C1 segment of cervical spinal cord (tissue), 14 donors: Measurements from ENCODE around the gene NR2F2.
A peak's percentile ranks its signal among the peaks of the same experiment; 100 is the strongest.

Source experiments
- DNase-seq, 14 donors: peaks; one replicate each; lab custom pipeline; 2025; lab: John Stamatoyannopoulos, UW

NR2F2 gene

GRCh38 chr15:96352604-96353405, 22.3 kb downstream of the NR2F2 start:
- DNase-seq: no peak

DNA sequence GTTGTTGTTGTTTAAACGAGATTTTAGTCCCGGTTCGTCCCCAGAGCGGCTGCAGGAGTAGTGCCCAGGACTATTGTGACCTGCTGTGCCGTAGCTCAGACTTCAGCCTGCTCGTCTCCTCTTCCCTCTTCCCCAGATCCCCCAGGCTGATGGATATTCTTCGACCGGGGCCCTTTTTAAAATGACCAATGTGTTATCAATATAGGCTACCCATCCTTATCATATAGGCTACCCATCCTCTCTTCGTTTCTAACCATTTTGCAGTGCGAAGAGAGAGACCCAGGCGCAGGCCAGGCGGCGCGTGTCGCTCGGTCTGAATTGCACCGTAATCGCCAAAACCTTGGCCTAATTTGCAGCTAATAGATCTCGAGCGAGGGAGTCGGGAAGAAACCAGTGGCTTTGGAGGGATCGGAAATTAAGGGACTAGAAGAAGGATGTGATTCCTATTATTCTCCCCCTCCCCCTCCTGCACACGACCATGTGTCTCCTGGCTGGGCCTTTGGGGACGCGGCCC, 23.0 kb downstream of the NR2F2 start:
- DNase-seq: no peak

DNA sequence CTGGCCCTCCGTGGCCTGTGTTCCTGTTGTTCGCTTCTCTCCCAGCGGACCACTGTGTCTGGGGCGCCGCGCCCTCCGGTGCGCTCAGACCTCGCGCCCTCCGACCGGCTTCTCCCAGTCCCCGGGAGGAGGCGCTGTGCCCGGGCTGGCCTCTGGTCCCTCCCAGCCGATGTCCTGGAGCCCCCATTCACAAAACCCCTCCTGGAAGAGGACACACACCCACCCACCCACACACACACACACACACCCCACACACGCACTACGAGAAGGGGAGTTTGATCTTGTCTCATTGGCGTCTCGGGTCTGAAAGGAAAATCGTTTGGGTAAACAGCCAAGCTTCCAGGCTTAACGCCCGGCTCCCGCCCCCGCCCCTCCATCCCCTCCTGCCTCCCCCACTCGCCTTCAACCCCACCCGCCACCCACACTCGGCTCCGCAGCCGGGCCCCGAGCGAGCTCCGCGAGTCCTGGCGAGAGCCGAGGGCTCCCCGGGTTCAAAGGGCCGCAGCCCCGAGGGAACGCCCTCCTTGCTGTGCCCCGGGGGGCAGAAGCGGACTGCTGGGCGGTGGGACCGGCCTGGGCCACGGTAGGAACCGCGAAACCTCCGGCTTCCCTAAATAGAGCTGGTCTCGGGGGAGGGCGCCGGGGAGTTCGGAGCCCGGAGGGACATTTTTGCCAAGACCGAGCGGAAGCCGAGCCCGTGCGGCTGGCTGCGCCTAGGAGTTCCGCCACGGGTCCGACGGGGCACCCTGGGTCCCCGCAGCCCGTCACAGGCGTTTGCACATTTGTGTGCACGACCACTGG, 23.6 kb downstream of the NR2F2 start:
- DNase-seq: peak in 2 of 14 donors; percentile 31 to 40

DNA sequence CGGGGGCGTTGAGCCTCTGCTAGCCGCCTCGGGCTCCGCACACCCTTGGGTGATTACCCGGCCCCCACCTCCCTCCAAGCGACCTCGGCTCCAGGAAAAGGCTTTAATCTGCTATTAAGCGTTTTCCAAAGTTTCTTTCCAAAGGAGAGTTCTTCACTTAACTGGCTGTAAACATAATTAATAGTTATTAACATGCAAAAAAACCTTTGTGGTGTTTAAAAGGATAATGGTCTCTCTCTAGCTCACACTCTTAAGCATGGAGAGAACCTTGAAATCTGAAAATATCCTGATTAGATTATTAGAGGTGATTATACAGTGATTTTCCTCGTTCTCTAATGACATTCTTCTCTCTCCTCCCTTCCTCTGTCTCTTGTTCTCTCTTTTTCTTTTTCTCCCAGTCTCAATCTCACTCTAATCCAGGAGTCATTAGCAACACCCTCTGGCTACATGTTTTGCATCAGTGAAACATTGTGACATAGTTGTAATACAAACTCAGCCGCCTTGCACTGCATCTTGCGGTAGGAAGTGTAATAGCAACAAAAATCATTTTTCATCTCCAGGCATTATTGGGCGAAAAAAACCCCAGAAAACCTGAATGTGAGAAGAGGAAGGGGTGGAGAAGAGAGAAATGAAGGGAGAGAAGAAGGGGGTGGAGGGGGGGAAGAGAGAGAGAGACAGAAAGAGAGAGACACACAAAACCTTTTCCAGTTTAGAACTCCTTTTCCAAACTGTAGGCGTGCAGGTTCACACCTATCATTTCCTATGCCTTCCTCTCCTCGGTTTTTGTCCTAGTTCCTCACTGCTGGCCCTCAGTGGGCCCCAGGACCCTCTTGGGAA, 24.4 kb downstream of the NR2F2 start:
- DNase-seq: no peak

GRCh38 chr15:96355568-96356187, 25.2 kb downstream of the NR2F2 start:
- no peak for DNase-seq

DNA sequence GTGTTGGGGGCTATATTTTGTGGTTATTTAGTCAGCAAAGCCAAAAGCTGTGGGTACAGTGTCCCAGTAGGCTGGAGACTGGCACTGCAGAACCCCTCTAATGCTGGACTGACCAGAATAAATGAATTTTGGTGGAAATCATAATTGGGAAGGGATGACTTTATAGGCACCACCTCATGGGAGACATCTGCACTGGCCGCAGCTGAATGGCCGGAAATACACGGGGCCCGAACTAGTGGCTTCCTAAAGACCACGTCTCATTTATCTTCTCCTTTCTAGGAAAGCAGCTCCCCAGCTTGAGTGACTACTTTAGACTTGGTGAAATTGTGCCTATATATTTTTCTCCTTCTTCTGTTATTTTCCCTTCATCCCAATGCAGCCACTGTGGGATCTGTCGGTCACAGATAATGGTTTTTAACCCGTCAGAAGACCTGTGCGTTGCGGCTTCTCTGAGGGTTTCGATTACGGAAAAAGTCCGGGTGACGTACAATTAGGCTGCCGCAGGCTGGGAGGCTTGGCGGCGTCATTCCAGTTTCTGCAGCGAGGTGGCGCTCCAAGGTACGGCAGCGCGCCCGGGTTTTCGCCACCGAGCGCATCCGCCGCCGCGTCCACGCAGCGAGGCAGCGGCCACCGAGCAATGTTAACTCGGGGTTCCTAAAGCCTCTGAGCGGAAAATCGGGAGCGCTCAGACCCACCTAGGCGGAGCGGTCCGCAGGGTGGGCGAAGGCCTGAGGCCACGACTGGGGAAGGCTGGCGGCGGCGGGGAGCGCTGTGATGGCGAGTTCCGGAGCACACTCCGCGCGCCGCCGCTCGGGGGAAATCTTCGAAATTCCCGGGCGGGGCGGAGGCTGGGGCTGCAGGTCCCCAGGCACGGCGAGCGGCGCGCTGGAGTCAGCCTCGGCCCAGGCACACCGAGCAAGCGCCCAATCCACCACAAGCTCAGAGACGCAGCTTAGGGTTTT, 26.3 kb downstream of the NR2F2 start:
- DNase-seq: peak in 10 of 14 donors; percentile 25 to 80 (median 58)

- no peak for DNase-seq
Measured at GRCh38 chr15:96358001-96358801, 27.7 kb downstream of the NR2F2 start.

DNA sequence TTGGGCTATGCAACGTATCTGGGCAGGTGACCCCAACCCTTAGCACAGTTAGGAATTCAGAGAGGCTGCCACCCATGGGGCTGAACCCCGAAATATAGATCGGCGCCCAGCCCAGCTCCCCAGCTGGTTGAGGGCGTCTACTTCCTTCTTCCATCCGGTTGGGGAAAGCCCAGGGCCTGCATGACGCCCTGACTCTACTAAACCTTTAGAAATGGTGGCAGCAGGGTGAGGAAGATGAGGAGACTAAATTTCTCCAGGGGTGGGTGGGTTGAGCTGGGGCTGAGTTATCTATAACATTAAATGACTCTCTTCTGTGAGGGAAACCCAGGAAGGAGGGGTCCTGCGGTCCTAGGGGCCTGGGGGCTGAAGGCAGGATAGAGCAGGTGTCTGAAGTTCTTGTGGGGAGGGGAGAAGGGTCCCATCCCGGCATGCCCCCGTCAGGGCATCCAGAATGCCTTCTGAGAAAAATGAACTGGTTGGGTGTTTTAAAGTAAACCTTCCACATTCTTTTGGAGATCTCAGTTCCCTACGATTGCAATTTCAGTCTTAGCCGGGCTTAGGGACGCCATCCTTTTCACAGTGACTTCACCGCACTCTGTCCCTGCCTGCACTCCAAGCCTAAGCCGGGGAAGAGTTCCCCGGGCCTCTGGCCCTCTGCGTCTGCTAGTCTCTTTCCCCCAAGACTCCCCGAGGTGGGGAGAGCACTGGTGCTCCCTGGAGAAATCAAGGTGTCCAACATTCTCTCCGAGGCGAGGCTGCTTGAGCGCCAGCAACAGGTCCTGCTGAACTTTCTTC, 28.5 kb downstream of the NR2F2 start:
- no peak for DNase-seq

DNA sequence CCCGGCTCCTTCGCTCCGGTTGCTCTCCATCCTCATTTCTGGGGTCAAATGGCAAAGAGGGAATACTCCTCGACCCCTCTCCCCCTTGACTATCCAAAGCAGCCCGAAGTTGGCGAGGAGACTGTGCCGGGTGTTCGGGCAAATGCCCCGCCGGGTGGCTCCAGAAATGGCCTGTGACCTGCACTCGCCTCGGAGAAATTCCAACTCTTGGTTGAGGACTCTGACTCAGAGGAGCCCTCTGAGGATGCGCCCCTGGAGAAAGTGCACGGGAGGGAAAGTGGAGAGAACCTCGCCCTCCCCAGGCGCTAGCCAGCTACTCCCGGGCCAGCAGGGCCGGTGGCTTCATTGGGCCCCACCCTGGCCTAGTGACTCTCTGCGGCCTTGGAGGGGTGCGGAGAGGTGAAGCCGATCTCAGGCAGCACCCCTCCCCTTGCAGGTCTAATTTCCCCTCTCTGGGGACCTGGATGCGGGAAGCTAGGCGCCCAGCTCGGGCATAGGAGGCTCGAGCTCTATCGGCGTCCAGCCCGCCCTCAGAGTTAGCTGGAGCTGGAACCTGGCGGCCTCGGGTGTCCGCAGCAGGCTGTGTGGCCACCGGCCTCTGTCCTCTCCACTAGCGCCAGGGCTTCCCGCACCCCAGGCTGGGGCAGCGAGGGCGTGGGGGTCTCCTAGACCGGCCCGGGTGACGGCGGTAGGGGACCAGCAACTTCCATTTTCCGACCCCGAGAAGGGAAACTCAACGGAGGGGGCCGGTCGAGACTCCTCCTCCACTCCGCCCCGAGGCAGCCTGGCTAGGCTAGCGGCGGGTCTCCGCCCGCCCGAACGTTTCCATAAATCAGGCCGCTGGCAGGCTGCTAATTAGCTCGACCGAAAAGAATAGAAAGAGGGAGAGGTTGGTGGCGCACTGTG, 29.4 kb downstream of the NR2F2 start:
- no peak for DNase-seq

DNA sequence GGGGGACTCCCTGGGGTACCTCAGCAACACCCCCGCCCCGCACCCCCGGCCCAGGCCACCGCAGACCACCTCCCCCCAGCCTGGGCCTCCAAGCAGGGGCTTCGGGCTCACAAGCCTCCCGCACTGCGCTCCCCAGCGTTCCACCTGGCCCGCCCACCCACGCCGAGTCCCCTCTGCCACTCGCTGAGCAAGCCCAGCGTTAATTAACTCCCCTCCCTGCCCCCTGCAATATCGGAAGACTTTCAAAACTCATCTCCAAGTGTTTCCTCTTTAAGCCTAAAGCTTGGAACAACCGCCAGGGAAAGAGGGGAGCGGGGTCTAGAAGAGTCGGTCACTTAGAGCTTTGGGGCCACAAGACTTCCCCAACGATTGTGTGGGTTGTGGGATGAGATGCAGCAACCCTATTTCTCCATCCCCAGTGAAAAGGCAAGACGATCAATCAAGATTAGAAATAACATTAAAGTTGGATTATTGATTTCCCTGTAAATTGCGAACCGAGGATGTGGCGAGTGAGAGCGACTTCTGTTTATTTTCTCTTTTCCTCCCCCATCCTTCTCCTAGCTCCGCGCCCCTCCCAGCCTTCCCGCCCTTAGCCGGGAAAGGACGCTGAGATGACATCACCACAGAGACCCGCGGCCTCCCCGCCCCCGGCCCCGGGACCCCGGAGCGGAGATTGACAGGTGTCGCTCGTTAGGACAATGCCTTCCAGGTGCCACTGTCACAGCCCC, 30.2 kb downstream of the NR2F2 start:
- DNase-seq: no peak

- DNase-seq: no peak
Measured at GRCh38 chr15:96361309-96362010, 31.0 kb downstream of the NR2F2 start.

DNA sequence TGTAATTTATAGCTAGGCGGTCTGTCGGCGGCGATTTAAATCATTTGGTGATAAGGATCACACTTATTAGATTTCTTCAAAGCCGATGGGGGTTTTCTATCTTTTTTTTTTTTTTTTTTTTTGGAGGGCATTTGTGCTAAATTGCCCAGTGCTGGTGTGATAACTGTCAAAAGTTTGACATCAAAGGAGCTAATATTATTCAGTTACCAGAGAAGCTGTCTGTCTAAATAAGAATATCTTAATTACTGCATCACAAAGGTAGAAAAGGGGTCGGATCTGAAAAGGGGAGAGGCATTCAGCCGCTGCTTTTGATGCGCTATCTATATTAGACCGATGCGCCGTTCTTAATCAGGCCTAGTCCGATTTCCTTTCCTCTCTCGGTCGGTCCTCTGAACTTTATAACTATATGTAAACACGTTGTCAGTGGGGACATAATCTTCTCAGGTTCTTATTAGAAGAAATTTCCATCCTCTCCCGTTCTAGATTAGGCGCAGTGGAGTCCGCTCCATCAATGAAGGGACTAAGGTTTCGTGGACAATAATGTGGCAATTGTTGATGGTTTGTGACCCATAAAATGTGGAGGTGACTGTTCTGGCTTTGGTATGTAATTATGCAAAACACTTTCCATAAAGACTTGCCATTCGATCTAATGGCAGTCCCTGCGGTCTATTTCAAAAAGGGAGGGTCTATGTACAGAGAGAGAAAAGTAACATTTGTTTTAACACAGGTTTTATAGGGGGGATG, 31.7 kb downstream of the NR2F2 start:
- no peak for DNase-seq

- DNase-seq: no peak
Measured at GRCh38 chr15:96362755-96363651, 32.5 kb downstream of the NR2F2 start.

GRCh38 chr15:96363707-96364106, 33.2 kb downstream of the NR2F2 start:
- DNase-seq: no peak
